HepG2 (cell line): ENCODE results near the gene SELPLG.

ENCODE experiments used
- DMAP1 ChIP-seq: IDR thresholded peaks from 2 replicates; pipeline ENCODE4 v1.6.1; 2016
- EP300 ChIP-seq, 3 experiments: sonication (generic) in 1 of 3; formaldehyde crosslinking in 1 of 3; IDR thresholded peaks; 2 replicates each; pipeline versions ENCODE4 v1.5.1 to v1.6.1; 2011 to 2020; ENCODE audit warnings: low read depth in 2 of 3, low read length in 2 of 3, borderline replicate concordance in 1 of 3, improper control_type of control experiment in 1 of 3, mild to moderate bottlenecking in 1 of 3, missing genetic modification reagents in 1 of 3, moderate library complexity in 1 of 3
- IKZF1 ChIP-seq: fragments of 450-650 bp; IDR thresholded peaks from 2 replicates; pipeline ENCODE4 v1.7.1; 2016
- PRMT3 ChIP-seq: sonication (generic); formaldehyde crosslinking; IDR thresholded peaks from 2 replicates; pipeline ENCODE4 v1.8.1; 2022; ENCODE audit warnings: low read depth, mild to moderate bottlenecking, moderate library complexity, missing genetic modification reagents, borderline replicate concordance
- ZNF24 ChIP-seq: fragments of 450-650 bp; IDR thresholded peaks from 2 replicates; pipeline ENCODE4 v1.6.1; 2017; ENCODE audit warnings: antibody characterized with exemption, mild to moderate bottlenecking

GRCh38 chr12:108573317-108573716 is 60.4 kb downstream of the SELPLG start:
- TF ChIP-seq ZNF24 (no peak), DMAP1 (CRISPR knock-in tag) (no peak), EP300 (IDR thresholded peaks at IDR 0.05; ENCODE audit: low read depth in 2 of 2, low read length in 2 of 2) (no peak), EP300 (CRISPR knock-in tag; IDR thresholded peaks at IDR 0.05; ENCODE audit: borderline replicate concordance) (no peak), IKZF1 (no peak), PRMT3 (CRISPR knock-in tag) (no peak)
